GM04503 (cell line): Measurements from ENCODE around the gene MBOAT2.
"Not testable (repeated sequence)": the region's sequence is repeated elsewhere in the genome, so short reads cannot be mapped to it uniquely, and the experiment has no call there.

Experiments used
- DNase-seq: peaks from one replicate; pipeline ENCODE4 v3.0.0-alpha.2; 2012; ENCODE audit warnings: low read depth

MBOAT2 gene

DNA sequence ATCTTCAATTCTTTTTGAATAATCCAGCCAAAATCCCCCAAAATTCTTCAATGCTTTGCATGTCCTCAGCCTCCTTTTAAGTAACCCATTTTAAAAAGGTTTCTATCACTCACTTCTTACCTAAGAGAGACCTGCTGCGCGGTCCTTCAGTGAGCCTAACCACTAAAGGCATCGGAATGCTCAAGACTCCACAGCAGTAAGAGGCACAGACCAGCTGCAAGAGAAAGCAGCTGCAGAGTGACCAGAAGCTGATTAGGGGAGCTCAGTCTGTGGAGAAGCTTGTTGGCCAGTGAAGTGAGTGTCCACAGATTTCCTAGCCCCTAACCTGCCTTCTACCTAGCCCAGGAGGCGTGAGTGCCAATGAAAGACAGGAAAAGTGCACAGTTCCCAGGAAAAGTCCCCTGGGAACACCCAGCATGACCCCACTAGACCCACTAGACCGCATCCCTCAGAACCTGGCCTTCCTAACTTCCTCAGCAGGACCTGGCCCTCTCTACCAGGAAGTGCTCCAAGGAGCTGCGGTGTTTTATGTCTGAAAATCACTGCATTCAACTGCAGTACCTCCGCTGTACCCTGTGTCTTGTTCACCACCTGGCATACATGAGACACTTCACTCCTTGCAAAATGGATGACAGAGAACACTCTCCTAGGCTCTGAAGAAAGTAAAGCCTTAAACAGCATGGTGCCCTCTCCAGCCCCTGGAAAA, 10.1 kb downstream of the MBOAT2 start:
- no peak for DNase-seq

DNA sequence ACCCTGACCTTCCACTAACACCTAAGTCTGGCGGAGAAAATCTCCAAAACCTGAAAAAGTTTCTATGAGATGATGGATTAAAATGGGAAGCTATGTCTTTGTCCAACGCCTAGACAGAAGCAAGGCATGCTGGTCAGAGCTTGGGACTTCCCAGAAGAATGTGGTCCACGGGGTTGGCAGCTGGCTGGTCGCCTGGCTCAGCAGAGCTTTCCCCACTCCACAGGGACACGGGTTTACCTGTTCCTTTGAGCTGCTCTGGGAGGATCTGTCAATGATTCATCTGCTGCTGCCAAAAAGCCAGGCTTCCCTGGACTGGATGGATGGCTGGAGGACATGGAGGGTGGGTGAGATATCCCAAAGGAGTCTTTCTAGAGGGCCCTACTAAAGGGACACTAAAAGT, 10.8 kb downstream of the MBOAT2 start:
- DNase-seq, result no peak

GRCh38 chr2:8989536-8990079, 13.9 kb downstream of the MBOAT2 start:
- DNase-seq, result no peak

DNA sequence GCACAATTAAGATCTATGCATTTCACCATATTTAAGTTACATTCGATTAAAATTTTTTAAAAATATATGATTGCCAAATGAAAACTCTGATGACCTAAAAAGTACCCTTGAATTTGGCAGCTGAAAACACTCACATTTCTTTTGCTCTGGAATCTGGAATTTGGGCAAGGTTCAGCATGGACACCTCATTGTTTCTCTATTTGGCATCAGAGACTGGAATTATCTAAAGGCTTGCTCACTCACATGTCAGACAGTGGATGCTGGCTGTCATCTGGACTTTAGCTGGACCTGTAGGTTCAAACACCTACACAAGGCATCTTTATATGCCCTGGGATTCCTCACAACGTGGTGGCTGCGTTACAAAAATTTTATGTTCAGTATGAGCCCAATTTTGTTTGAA, 16.1 kb downstream of the MBOAT2 start:
- DNase-seq, result peak; percentile 36

- no peak for DNase-seq
Observed at GRCh38 chr2:8986327-8986976, 17.0 kb downstream of the MBOAT2 start.

DNA sequence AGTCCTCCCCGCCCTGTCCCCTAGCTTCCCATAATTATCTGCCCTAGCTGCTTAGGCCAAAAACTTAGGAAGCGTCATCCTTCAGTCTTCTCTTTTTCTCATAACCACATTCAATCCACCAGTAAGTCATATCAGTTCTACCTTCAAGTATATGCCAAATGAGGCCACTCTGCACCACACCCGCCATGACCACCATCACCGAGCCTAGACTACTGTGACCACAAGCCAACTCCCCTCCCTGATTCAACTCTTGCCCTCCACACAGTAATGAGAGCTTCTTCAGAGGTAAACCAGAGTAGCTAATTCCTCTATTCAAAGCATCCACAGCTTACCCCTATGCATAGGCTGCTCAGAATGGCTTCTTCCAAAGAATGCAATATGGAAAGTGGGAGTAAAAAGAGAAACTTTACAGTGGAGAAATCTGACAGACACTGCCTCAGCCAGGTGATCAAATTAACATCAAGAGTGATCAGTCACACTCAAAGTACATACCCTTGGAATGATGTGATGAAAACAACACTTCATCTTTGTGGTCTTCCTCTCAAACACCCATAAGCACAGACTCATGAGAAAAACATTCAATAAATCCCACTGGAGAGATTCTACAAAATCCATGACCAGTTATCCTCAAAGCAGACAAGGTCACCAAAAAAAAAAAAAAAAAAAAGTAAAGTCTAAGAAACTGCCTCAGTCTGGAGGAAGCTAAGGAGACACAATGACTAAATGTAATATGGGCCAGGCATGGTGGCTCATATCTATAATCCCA, 17.7 kb downstream of the MBOAT2 start:
- peak; percentile 46 for DNase-seq

GRCh38 chr2:8984855-8985254, 18.6 kb downstream of the MBOAT2 start:
- no peak for DNase-seq

DNA sequence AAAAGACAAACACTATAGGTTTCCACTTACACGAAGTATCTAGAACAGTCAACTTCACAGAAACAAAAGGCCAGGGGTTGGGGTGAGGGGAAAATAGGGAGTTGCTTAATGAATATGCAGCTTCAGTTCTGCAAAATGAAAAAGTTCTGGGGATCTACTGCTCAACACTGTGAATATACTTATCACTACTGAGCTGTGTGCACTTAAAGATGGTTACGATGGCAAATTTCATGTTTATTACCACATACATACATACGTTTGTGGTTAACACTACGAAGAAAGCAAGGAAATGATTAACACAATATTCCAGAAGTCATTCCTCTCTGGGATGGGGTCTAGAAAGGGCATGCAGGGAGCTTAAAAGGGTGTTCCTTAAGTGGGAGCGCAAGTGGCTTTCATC, 19.3 kb downstream of the MBOAT2 start:
- no peak for DNase-seq

DNA sequence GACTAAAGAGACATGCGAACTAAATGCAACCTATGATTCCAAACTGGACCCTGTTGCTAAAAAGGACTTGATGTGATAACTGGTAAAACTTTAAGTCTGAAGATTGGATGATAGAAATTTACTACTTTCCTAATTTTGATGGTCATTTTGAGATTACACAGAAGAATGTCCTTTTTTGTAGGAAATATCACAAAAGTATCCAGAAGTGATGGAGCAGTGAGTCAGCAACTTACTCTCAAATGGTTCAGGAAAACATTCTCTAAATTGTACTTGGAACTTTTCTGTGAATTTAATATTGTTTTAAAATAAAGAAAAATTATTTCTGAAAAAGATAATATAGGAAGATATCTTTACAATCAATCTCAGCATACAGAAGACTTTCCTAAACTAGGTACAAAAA, 19.9 kb downstream of the MBOAT2 start:
- no peak for DNase-seq

DNA sequence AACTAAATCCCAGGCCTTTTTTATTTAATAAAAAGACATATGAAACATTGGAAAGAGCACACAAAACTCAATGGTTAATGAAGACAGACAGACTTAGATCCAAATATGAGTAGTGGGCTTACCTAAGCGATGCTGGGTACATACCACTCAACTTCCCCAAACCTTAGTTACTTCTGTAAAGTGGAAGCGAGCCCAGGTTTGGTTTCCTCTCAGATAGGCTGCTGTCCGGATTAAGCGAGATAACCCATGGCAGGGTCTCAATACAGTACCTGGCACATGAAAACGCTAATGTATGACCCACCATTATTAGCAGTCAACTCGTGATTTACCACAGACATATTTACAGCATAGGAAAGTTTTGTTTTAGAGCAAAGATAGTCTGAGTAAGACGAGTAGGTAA, 21.6 kb downstream of the MBOAT2 start:
- DNase-seq, result no peak

GRCh38 chr2:8980096-8980495, 23.4 kb downstream of the MBOAT2 start:
- DNase-seq, result no peak

- no peak for DNase-seq
Observed at GRCh38 chr2:8977758-8978157, 25.7 kb downstream of the MBOAT2 start.

- no peak for DNase-seq
Observed at GRCh38 chr2:8976442-8977259, 26.8 kb downstream of the MBOAT2 start.

DNA sequence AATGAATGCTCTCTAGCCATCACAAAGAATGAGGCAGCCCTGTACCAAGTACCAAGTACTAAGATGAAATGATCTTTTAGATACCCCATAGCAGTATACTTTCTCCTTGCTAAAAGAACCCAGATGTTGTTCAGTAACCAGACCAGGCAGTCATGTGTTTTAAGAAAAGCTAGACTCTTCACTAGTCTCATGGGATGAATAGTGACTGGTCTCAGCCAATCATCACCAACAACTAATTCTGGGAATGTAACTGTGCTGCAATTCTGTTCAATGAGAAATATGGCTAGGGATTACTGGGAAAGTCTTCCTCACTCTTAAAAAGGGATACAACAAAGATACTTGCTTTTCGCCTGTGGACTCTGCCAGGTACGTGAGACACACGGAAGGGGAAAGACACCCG, 29.5 kb downstream of the MBOAT2 start:
- no peak for DNase-seq

DNA sequence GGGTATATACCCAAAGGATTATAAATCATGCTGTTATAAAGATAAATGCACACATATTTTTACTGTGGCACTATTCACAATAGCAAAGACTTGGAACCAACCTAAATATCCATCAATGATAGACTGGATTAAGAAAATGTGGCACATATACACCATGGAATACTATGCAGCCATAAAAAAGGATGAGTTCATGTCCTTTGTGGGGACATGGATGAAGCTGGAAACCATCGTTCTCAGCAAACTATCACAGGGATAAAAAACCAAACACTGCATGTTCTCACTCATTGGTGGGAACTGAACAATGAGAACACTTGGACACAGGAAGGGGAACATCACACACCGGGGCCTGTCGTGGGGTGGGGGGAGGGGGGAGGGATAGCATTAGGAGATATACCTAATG, 30.5 kb downstream of the MBOAT2 start:
- not testable (repeated sequence) for DNase-seq

DNA sequence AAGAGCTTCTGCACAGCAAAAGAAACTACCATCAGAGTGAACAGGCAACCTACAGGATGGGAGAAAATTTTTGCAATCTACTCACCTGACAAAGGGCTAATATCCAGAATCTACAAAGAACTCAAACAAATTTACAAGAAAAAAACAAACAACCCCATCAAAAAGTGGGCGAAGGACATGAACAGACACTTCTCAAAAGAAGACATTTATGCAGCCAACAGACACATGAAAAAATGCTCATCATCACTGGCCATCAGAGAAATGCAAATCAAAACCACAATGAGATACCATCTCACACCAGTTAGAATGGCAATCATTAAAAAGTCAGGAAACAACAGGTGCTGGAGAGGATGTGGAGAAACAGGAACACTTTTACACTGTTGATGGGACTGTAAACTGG, 30.9 kb downstream of the MBOAT2 start:
- DNase-seq, result not testable (repeated sequence)

DNA sequence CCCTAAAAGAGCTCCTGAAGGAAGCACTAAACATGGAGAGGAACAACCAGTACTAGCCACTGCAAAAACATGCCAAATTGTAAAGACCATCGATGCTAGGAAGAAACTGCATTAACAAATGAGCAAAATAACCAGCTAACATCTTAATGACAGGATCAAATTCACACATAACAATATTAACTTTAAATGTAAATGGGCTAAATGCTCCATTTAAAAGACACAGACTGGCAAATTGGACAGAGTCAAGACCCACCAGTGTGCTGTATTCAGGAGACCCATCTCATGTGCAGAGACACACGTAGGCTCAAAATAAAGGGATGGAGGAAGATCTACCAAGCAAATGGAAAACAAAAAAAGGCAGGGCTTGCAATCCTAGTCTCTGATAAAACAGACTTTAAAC, 34.1 kb downstream of the MBOAT2 start:
- not testable (repeated sequence) for DNase-seq

DNA sequence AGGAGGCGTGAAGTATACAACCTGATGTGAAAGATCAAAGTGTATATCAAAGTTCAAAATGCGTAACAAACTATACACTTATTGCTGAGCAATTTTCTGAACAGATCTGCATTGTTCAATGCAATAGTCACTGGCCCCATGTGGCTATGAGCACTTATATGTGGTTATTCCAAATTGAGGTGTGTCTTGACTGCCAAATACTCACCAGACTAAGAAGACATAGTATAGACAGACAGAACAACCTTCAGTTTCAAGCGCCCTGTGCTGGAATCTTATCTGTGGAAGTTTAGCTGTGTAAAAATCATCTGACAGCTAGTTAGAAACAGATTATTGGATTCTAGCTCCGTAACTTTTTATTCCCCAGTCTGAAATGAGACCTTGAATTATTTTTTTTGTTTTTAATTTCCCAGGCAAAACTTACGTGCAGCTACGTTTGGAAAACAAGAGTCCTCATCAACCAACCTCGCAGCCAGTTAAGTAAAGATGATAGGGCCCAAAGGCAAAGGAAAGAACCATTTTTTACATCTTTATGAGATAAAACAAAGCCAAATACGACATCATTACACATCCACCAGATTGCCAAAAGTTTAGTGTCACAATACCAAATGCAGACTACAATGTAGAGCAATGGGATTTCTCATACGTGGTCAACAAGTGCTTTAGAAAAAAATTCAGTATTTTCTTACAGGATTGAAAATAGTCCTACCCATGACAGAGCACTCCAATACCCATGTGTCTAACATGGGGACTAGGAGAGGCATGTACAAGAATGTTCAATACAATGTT, 37.2 kb downstream of the MBOAT2 start:
- no peak for DNase-seq

- DNase-seq, result no peak
Observed at GRCh38 chr2:8965216-8965969, 38.1 kb downstream of the MBOAT2 start.

GRCh38 chr2:8962890-8963289, 40.6 kb downstream of the MBOAT2 start:
- DNase-seq, result no peak
